Neural crest cell (in vitro differentiated cells): ENCODE data around the gene CHAC1. TPM values are rescaled to one million over a fixed set of nuclear protein-coding genes. Genes with fewer than 3 reads are reported as not detected.
"Not testable (repeated sequence)": the region's sequence is repeated elsewhere in the genome, so short reads cannot be mapped to it uniquely, and the experiment has no call there.

Source experiments
- DNase-seq: peaks from one replicate; pipeline ENCODE4 v3.0.0; 2021; ENCODE audit warnings: low read depth, mixed read lengths, low spot score
- H3K27ac Mint-ChIP-seq: one replicate; pipeline ENCODE4 v1.8.0; 2021; ENCODE audit warnings: mild to moderate bottlenecking, mixed read lengths; ENCODE audit not compliant: unreplicated experiment
- H3K27me3 Mint-ChIP-seq: 2 replicates; pipeline ENCODE4 v1.8.0; 2021; ENCODE audit warnings: low read depth, mild to moderate bottlenecking, mixed read lengths
- H3K36me3 Mint-ChIP-seq: 2 replicates; pipeline ENCODE4 v1.8.0; 2021; ENCODE audit warnings: low read depth, mild to moderate bottlenecking, mixed read lengths
- H3K4me1 Mint-ChIP-seq: 2 replicates; pipeline ENCODE4 v1.8.0; 2021; ENCODE audit warnings: mixed read lengths
- H3K4me3 Mint-ChIP-seq: one replicate; pipeline ENCODE4 v1.8.0; 2021; ENCODE audit warnings: mild to moderate bottlenecking, mixed read lengths
- H3K9me3 Mint-ChIP-seq: 2 replicates; pipeline ENCODE4 v1.8.0; 2021; ENCODE audit warnings: mixed read lengths
- CTCF ChIP-seq: fragments of 200-600 bp; sonication (generic); conservative IDR thresholded peaks from 2 replicates; pipeline ENCODE4 v1.5.0; 2021; ENCODE audit warnings: antibody characterized with exemption, mild to moderate bottlenecking
- total RNA-seq: library from RNA; stranded (reverse); gene quantifications from 2 replicates; pipeline ENCODE4 v1.2.1, GENCODE V29; 2021

CHAC1 gene
- total RNA-seq, 1 donor from 2014 or later = 6.8 TPM

- Mint-ChIP-seq H3K27ac (peak overlapping the region; percentile 82), H3K9me3 (no peaks in the 10 kb centered on the region), H3K4me1 (peaks cover 29% of the 10 kb centered on the region), H3K27me3 (peaks cover 10% of the 10 kb centered on the region), H3K36me3 (no peaks in the 10 kb centered on the region), H3K4me3 (peak overlapping the region; percentile 94)
- no peak for TF ChIP-seq CTCF
- no peak for DNase-seq
These were observed 423 bp downstream of the CHAC1 start for GRCh38 chr15:40953713-40954074.

- not testable (repeated sequence) for H3K9me3 Mint-ChIP-seq, H3K27me3 Mint-ChIP-seq, H3K27ac Mint-ChIP-seq, H3K36me3 Mint-ChIP-seq, DNase-seq
- peak overlapping the region; percentile 94 for H3K4me3 Mint-ChIP-seq
- peaks cover 35% of the 10 kb centered on the region for H3K4me1 Mint-ChIP-seq
These were observed 1.0 kb downstream of the CHAC1 start for GRCh38 chr15:40954158-40954848.

GRCh38 chr15:40955141-40955903 lies 2.1 kb downstream of the CHAC1 start:
- no peak for DNase-seq
- Mint-ChIP-seq H3K36me3 (no peaks in the 10 kb centered on the region), H3K4me1 (peaks cover 44% of the 10 kb centered on the region), H3K9me3 (no peaks in the 10 kb centered on the region), H3K4me3 (peak overlapping the region; percentile 94), H3K27me3 (peaks cover 8% of the 10 kb centered on the region), H3K27ac (no peak overlapping the region)
- no peak for TF ChIP-seq CTCF

GRCh38 chr15:40955930-40956540 lies 2.8 kb downstream of the CHAC1 start:
- H3K27ac Mint-ChIP-seq = no peak overlapping the region
- no peak for TF ChIP-seq CTCF
- H3K4me3 Mint-ChIP-seq = peak overlapping the region; percentile 54

GRCh38 chr15:40956541-40956982 lies 3.3 kb downstream of the CHAC1 start:
- H3K27ac Mint-ChIP-seq = no peak overlapping the region
- peak overlapping the region; percentile 54 for H3K4me3 Mint-ChIP-seq
- peaks cover 8% of the 10 kb centered on the region for H3K27me3 Mint-ChIP-seq
- DNase-seq = no peak
- no peaks in the 10 kb centered on the region for H3K9me3 Mint-ChIP-seq
- no peaks in the 10 kb centered on the region for H3K36me3 Mint-ChIP-seq
- peaks cover 43% of the 10 kb centered on the region for H3K4me1 Mint-ChIP-seq
- no peak for TF ChIP-seq CTCF

More at GRCh38 chr15:40955930-40956540, 2.8 kb downstream of the CHAC1 start:
- Mint-ChIP-seq H3K27me3 (peaks cover 8% of the 10 kb centered on the region), H3K9me3 (no peaks in the 10 kb centered on the region), H3K36me3 (no peaks in the 10 kb centered on the region), H3K4me1 (peaks cover 44% of the 10 kb centered on the region)
- no peak for DNase-seq
